C4-2B (cell line): ENCODE measurements around the gene ST6GAL2.

ENCODE experiments used
- ZFX ChIP-seq: fragments of 450-650 bp; IDR thresholded peaks from 2 replicates; pipeline ENCODE4 v1.6.1; 2017
- TF ChIP-seq, protein P1 (sequence below): fragments of 450-650 bp; conservative IDR thresholded peaks from 2 replicates; pipeline ENCODE4 v1.5.1; 2017; ENCODE audit warnings: mild to moderate bottlenecking

DNA sequence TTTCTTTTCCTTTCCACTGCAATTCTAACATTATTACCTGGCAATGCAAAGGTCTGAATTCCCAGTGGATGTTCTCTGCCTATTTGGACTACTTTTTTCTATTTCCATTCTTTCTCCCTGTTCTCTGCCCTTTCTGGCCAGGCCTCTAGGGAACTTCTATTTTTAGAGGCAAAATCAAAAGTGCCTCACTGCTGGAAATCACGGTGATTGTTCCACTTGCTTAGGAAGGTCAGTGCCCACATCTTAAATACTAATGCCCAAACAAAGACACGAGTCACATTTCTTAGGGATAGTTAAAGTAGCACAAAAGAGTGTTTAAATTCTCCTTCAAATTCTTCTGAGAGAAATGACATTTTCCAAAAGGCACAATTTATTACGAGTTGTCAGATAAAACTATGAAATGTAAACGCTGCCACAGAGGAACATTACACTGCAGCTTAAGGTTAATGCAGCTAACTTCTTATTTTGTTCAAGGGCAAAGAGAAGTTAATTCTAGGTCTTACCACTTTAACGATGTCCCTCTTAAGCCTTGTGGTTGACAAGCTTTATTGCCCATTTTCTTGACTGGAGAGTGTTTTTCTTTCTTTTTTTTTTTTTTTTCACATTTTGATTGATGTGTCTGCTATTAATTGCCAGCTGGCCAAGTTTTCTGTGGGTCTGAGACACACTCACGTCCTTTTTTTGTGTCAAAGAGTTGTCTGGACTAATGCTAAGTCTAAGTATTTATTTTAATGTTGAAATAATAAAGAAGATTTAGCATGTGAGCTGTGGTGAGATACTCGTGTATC is 34.7 kb downstream of the ST6GAL2 start:
- TF ChIP-seq, protein P1, sequence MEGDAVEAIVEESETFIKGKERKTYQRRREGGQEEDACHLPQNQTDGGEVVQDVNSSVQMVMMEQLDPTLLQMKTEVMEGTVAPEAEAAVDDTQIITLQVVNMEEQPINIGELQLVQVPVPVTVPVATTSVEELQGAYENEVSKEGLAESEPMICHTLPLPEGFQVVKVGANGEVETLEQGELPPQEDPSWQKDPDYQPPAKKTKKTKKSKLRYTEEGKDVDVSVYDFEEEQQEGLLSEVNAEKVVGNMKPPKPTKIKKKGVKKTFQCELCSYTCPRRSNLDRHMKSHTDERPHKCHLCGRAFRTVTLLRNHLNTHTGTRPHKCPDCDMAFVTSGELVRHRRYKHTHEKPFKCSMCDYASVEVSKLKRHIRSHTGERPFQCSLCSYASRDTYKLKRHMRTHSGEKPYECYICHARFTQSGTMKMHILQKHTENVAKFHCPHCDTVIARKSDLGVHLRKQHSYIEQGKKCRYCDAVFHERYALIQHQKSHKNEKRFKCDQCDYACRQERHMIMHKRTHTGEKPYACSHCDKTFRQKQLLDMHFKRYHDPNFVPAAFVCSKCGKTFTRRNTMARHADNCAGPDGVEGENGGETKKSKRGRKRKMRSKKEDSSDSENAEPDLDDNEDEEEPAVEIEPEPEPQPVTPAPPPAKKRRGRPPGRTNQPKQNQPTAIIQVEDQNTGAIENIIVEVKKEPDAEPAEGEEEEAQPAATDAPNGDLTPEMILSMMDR: no peak
- no peak for TF ChIP-seq ZFX
